Muscle layer of colon (tissue), 2 donors: ENCODE measurements around the gene DNPH1.

Experiments
- H3K27ac ChIP-seq: one replicate; pipeline ENCODE4 v1.7.0; 2013; ENCODE audit warnings: low read depth, mild to moderate bottlenecking, low read length, moderate library complexity
- H3K27me3 ChIP-seq, 2 donors: one replicate each; pipeline ENCODE4 v1.7.0; 2013; ENCODE audit warnings: low read length in 2 of 2, mild to moderate bottlenecking in 2 of 2; ENCODE audit not compliant: insufficient read depth in 2 of 2, control insufficient read depth in 1 of 2
- H3K36me3 ChIP-seq: one replicate; pipeline ENCODE4 v1.7.0; 2013; ENCODE audit warnings: mild to moderate bottlenecking, low read length; ENCODE audit not compliant: insufficient read depth
- H3K4me1 ChIP-seq: one replicate; pipeline ENCODE4 v1.7.0; 2013; ENCODE audit warnings: mild to moderate bottlenecking, low read length; ENCODE audit not compliant: insufficient read depth
- H3K4me3 ChIP-seq, 2 donors: one replicate each; pipeline ENCODE4 v1.7.0; 2013; ENCODE audit warnings: low read length in 2 of 2, low read depth in 1 of 2, mild to moderate bottlenecking in 1 of 2, moderate library complexity in 1 of 2
- H3K9ac ChIP-seq: one replicate; pipeline ENCODE4 v1.7.0; 2013; ENCODE audit warnings: low read length
- H3K9me3 ChIP-seq: one replicate; pipeline ENCODE4 v1.7.0; 2013; ENCODE audit warnings: mild to moderate bottlenecking, low read length
- donor health status: abdominal sarcoma.
- donor health status: Adenocarcinoma of cecum.

Gene DNPH1

DNA sequence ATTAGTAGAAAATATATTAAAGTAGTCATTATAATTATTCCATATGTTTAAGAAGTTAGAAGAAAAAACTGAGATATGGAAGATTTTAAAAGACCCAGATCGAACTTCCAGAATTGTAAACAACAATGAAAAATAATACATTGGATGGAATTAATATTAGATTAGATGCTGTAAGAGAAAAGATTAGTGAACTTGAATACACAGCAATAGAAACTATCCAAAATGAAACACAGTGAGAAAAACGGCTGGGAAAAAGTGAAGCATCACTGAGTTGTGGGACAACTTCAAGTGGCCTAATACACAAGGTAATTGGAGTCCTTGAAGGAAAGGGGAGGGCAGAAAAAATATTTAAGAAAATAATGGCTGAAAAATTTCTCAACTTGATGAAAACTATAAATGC, 9.8 kb upstream of the DNPH1 start:
- no peak overlapping the region for H3K4me3 ChIP-seq
- no peak overlapping the region for H3K9ac ChIP-seq
- H3K9me3 ChIP-seq: no peaks in the 10 kb centered on the region
- H3K4me1 ChIP-seq: no peaks in the 10 kb centered on the region
- H3K27me3 ChIP-seq: peaks cover 11 to 18% of the 10 kb centered on the region in 2 donors
- no peak overlapping the region for H3K27ac ChIP-seq
- H3K36me3 ChIP-seq: no peaks in the 10 kb centered on the region

DNA sequence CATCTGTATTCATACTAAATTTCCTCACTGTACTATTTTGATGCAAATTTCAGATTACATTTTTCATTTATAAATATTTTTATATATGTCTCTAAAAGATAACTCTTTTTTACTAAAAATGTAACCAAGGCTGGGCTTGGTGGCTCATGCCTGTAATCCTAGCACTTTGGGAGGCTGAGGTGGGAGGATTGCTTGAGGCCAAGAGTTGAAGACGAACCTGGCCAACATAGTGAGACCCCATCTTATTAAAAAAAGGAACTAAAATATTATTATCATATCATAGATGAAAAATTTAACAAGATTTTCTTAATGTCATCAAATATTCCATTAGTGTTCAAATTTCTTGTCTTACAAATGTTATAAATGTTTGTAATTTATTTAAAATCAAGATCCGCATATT, 6.6 kb upstream of the DNPH1 start:
- Histone ChIP-seq H3K36me3 (no peaks in the 10 kb centered on the region), H3K4me1 (no peaks in the 10 kb centered on the region), H3K27me3 (peaks cover 0 to 3% of the 10 kb centered on the region in 2 donors)

DNA sequence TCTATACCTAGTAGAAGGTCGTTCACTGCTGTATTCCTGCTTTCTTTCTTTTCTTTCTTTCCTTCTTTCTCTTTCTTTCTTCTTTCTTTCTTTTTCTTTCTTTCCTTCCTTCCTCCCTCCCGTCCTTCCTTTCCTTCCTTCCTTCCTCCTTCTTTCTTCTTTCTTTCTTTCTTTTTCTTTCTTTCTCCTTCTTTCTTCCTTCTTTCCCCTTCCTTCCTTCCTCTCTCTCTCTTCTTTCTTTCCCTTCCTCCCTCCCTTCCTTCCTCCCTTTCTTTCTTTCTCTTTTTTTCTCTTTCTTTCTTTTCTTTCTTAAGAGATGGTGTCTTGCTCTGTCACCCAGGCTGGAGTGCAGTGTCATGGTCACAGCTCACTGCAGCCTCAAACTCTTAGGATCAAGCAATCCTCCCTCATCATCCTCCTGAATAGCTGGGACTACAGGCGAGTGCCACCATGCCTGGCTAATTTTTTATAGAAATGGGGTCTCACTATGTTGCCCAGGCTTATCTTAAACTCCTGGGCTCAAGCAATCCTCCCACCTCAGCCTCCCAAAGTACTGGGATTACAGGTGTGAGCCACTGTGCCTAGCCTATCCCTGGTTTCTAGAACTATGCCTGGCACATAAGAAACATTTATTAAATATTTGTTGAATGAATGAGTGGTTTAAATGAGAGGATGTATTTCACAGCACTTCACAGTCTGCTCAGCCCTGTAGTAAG, 2.6 kb upstream of the DNPH1 start:
- Histone ChIP-seq H3K9me3 (no peaks in the 10 kb centered on the region), H3K27ac (no peak overlapping the region), H3K4me3 (no peak overlapping the region), H3K27me3 (peaks cover 0 to 3% of the 10 kb centered on the region in 2 donors), H3K4me1 (peaks cover 11% of the 10 kb centered on the region), H3K36me3 (no peaks in the 10 kb centered on the region), H3K9ac (no peak overlapping the region)

More for the DNA sequence above, 6.6 kb upstream of the DNPH1 start:
- no peak overlapping the region for H3K27ac ChIP-seq
- H3K9me3 ChIP-seq: no peaks in the 10 kb centered on the region
- H3K4me3 ChIP-seq: no peak overlapping the region
- H3K9ac ChIP-seq: no peak overlapping the region

DNA sequence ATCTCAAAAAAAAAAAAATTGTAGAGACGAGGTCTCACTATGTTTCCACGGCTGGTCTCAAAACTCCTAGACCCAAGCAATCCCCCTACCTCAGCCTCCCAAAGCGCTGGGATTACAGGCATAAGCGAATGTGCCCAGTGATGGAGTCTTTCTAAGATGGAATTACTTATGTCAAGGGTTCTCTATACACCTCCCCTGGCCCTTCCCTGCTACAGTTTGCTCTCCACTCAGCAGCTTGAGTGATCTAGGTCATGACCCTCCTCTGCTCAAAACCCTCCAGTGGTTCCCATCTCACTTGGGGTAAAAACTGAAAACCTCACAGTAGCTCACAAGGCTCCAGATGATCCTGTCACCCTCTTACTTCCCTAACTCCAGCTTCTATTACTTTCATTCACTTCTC, 1.8 kb upstream of the DNPH1 start:
- Histone ChIP-seq H3K9ac (no peak overlapping the region), H3K36me3 (no peaks in the 10 kb centered on the region), H3K4me1 (peaks cover 11% of the 10 kb centered on the region), H3K27me3 (peaks cover 0 to 3% of the 10 kb centered on the region in 2 donors), H3K9me3 (no peaks in the 10 kb centered on the region), H3K27ac (no peak overlapping the region), H3K4me3 (no peak overlapping the region)

DNA sequence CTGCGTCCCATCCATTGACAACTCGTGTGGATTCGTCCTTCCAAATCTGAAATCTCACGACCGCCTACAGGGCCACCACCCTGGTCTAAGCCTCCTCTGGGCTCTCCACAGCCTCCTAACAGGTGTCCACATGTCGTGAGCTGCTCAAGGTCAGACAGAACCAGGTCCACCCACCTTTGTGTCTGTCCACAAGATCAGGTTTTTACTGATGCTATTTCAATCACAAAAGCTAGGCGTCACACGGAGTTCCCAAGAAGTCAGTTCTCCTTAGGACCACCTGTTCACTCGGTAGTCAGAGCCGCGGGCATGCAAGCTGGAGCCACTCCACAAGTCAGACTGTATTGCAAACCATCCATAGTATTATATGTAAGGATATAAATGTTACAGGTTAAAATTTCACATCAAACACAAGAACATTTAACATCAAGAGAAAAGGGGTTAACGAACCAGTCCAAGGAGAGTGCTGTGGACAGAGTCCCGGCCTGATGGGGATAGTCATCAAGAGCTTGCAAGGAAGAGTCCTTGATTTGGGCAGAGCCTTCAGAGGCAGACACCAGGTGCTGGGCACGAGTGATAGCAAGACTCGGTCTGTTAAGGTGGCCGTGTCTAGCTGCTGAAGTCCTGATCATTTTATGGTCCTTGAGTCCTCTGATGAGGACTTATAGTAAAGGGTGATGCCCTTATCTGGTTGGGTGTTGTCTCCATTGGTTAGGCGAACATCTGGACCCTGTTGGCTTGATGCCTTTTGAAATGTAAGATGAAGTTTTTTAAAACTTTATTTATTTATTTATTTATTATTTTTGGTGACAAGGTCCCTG, 731 bp upstream of the DNPH1 start:
- Histone ChIP-seq H3K4me3 (peak overlapping the region in 1 of 2 donors; percentile 55), H3K9ac (no peak overlapping the region), H3K27ac (no peak overlapping the region)

DNA sequence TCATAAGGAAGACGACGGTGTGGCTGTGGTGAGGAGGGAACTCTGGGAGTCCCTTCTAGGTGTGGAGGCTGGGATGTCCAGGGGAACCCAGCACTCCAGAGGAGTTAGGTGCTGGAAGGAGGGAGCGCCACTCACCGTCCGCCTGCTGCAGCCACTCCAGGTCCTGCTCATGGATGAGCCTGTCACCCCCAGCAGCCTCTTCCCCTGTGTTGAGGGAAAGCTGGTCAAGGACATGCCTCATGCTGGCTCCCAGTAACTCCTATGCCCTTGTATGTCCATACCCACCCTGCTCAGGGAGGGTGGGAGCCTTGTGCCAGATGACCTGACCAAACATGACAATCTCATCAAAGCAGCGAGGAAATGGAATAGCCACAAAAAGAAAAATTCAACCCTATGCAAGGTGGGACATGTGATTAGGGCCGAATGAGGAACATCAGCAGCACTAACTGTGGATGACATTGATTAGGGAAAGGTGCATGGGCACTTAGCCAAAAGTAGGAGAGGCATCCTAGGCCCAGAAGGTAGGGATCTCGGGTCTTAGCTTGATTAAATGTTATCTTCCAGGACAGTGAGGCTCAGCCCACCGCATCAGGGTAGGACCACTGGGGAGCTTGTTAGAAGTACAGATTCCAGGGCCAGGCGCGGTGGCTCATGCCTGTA, 3.0 kb downstream of the DNPH1 start:
- Histone ChIP-seq H3K4me1 (peaks cover 11% of the 10 kb centered on the region), H3K9me3 (no peaks in the 10 kb centered on the region), H3K27me3 (no peaks in the 10 kb centered on the region), H3K36me3 (peaks cover 4% of the 10 kb centered on the region), H3K9ac (no peak overlapping the region), H3K4me3 (no peak overlapping the region), H3K27ac (no peak overlapping the region)

More for the DNA sequence above, 731 bp upstream of the DNPH1 start:
- Histone ChIP-seq H3K9me3 (no peaks in the 10 kb centered on the region), H3K27me3 (peaks cover 0 to 1% of the 10 kb centered on the region in 2 donors), H3K36me3 (no peaks in the 10 kb centered on the region), H3K4me1 (peaks cover 11% of the 10 kb centered on the region)

DNA sequence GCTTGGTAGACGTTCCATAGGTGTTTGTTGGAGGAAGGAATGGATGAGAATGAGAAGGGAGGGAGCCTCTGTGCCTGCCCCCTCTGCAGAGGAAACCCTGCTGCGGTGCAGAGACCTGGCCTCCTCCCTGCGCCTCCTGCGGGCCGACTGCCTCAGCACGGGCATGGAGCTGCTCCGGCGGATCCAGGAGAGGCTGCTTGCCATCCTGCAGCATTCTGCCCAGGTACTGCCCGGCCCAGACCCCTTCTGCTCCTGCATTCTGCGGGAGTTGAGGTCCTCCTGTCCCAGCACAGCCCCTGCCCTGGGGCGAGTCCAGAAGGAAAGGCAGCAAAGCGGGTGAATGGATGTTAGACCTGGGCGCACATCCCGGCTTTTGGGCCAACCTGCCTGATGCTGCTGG, 6.1 kb downstream of the DNPH1 start:
- Histone ChIP-seq H3K9ac (no peak overlapping the region), H3K27me3 (no peaks in the 10 kb centered on the region), H3K27ac (no peak overlapping the region), H3K9me3 (no peaks in the 10 kb centered on the region), H3K4me1 (peaks cover under 1% of the 10 kb centered on the region), H3K4me3 (no peak overlapping the region), H3K36me3 (peaks cover 24% of the 10 kb centered on the region)

DNA sequence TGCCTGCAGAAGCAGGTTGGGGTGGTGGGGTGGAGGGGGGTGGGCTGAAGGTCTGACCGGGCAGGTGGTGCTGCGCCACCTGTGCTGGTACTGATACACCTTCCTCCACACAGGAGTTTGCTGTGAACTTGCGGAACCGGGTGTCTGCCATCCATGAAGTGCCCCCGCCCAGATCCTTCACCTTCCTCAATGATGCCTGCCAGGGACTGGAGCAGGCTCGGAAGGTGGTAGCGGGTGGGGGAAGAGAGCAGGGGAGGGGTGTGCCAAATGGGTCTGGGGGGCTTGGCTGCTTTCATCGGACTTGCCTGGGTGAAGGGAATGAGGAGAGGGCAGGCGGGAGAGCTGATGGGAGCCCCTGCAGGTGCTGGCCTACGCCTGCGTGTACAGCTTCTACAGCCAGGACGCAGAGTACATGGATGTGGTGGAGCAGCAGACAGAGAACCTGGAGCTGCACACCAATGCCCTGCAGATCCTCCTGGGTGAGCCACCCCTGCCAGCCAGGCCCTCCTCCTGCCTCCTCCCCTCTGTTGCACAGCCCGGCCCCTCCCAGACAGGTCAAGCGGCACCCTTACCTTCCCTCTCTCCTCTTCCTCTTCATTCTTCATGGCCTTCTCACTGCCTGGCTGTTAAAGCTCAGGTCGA, 6.7 kb downstream of the DNPH1 start:
- no peaks in the 10 kb centered on the region for H3K27me3 ChIP-seq
- H3K36me3 ChIP-seq: peaks cover 24% of the 10 kb centered on the region
- no peaks in the 10 kb centered on the region for H3K9me3 ChIP-seq
- no peak overlapping the region for H3K9ac ChIP-seq
- H3K4me1 ChIP-seq: no peaks in the 10 kb centered on the region
- H3K4me3 ChIP-seq: no peak overlapping the region
- H3K27ac ChIP-seq: no peak overlapping the region

DNA sequence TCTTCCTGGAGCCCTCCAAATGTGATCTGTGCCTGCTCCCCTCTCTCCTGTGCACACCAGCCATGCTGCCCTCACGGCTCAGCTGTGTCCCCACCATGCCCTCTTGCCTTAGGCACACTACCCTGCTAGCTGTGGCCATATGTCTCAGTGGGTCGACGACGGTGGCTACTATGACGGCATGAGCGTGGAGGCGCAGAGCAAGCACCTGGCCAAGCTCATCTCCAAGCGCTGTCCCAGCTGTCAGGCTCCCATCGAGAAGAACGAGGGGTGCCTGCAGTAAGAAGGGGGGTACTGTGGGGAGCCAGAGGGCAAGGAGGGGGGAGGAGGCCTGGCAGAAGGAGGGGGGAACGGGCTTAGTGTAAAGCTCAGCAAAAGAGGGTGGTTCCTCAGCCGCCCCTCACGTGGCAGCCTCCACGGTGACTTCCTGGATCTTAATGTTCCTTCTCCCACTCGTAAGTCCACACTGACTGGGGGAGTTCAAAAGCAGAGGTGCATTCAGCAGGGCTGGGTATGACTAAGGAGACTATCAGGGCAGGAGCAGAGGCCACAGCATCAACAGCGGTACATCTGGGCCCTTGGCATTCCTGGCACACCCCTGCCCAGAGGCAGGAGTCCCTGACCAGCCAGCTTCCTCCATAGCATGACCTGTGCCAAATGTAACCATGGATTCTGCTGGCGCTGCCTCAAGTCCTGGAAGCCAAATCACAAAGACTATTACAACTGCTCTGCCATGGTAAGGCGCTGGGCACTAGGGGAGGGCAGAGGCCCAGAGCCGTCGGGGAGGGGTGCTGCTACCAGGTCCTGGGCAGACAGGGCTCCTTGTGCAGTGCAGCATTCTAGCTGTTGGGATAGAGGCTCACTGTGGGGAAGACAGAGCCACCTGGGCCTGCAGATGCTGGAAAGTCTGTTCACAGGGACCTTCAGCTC, 8.0 kb downstream of the DNPH1 start:
- H3K27me3 ChIP-seq: no peaks in the 10 kb centered on the region
- H3K27ac ChIP-seq: no peak overlapping the region
- no peaks in the 10 kb centered on the region for H3K9me3 ChIP-seq
- no peak overlapping the region for H3K4me3 ChIP-seq
- peaks cover 30% of the 10 kb centered on the region for H3K36me3 ChIP-seq
- no peaks in the 10 kb centered on the region for H3K4me1 ChIP-seq
- H3K9ac ChIP-seq: no peak overlapping the region

DNA sequence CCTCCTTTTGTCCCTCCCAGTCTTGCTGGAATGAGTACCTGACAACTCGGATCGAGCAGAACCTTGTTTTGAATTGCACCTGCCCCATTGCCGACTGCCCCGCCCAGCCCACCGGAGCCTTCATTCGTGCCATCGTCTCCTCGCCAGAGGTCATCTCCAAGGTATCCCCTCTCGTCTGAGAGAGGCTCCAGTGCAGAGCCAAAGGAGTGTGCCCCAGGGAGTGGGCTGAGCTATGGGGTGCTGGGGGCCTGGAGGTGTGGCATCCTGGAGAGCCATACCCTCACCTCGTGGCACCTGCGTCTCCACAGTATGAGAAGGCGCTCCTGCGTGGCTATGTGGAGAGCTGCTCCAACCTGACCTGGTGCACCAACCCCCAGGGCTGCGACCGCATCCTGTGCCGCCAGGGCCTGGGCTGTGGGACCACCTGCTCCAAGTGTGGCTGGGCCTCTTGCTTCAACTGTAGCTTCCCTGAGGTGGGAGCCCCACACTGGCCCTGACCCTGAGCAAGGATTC, 8.8 kb downstream of the DNPH1 start:
- H3K4me1 ChIP-seq: no peaks in the 10 kb centered on the region
- H3K9ac ChIP-seq: no peak overlapping the region
- H3K9me3 ChIP-seq: no peaks in the 10 kb centered on the region
- H3K36me3 ChIP-seq: peaks cover 38% of the 10 kb centered on the region
- no peaks in the 10 kb centered on the region for H3K27me3 ChIP-seq
- no peak overlapping the region for H3K27ac ChIP-seq
- H3K4me3 ChIP-seq: no peak overlapping the region
